GM12875 (cell line): ENCODE measurements around the gene MAPK12.
"Not testable (repeated sequence)": the region's sequence is repeated elsewhere in the genome, so short reads cannot be mapped to it uniquely, and the experiment has no call there.

ENCODE experiments used
- H3K4me3 ChIP-seq: one replicate; pipeline ENCODE4 v1.5.1; 2011; ENCODE audit warnings: low read depth, low read length, control low read depth
- CTCF ChIP-seq: IDR thresholded peaks from 2 replicates; pipeline ENCODE4 v1.5.1; 2011; ENCODE audit warnings: low read depth, mild to moderate bottlenecking, control low read depth, inconsistent platforms, low read length, moderate library complexity, borderline replicate concordance; ENCODE audit not compliant: insufficient read depth

MAPK12 gene

GRCh38 chr22:50275181-50276055 is 13.9 kb upstream of the MAPK12 start:
- TF ChIP-seq CTCF, result no peak
- no peak overlapping the region for H3K4me3 ChIP-seq

GRCh38 chr22:50274771-50275170 is 13.3 kb upstream of the MAPK12 start:
- no peak for TF ChIP-seq CTCF
- no peak overlapping the region for H3K4me3 ChIP-seq

GRCh38 chr22:50274311-50274710 is 12.8 kb upstream of the MAPK12 start:
- H3K4me3 ChIP-seq, result no peak overlapping the region
- TF ChIP-seq CTCF, result peak; percentile 36; the same call in 1 of the 2 replicates

- H3K4me3 ChIP-seq, result not testable (repeated sequence)
These were observed 12.3 kb upstream of the MAPK12 start for GRCh38 chr22:50273781-50274180.

- H3K4me3 ChIP-seq, result not testable (repeated sequence)
These were observed 11.9 kb upstream of the MAPK12 start for GRCh38 chr22:50273352-50273751.

GRCh38 chr22:50272044-50272802 is 10.7 kb upstream of the MAPK12 start:
- TF ChIP-seq CTCF, result no peak
- no peak overlapping the region for H3K4me3 ChIP-seq

GRCh38 chr22:50271519-50271970 is 10.1 kb upstream of the MAPK12 start:
- TF ChIP-seq CTCF, result peak; percentile 29; the same call in 1 of the 2 replicates
- H3K4me3 ChIP-seq, result peak overlapping the region; percentile 35
